A673 (cell line): ENCODE measurements around the gene COL5A1. TPM values are rescaled to one million over a fixed set of nuclear protein-coding genes. Genes with fewer than 3 reads are reported as not detected.

Experiments
- BruUV-seq: library from RNA; stranded (reverse); fragments of 400-500 nt; replicated peaks from 2 replicates; lab custom pipeline; 2021; lab: Mats Ljungman, UMichigan
- CTCF ChIA-PET: fragments of 300-600 bp; sonication (Branson Sonifier 250); formaldehyde crosslinking; loops from one replicate; lab custom pipeline; 2022; ENCODE audit warnings: antibody characterized with exemption; lab: Charles Lee
- POLR2A ChIA-PET: fragments of 300-600 bp; sonication (Branson Sonifier 250); formaldehyde crosslinking; loops from one replicate; lab custom pipeline; 2022; ENCODE audit warnings: antibody characterized with exemption; ENCODE audit not compliant: low non-redundant PET; lab: Charles Lee
- DNase-seq: peaks from one replicate; pipeline ENCODE4 v3.0.0-alpha.2; 2015; ENCODE audit warnings: low spot score
- H3K27ac ChIP-seq: fragments of 200-600 bp; sonication (generic); 2 replicates; pipeline ENCODE4 v1.5.1; 2016; ENCODE audit warnings: mixed run types, low read depth, mild to moderate bottlenecking, mixed read lengths, antibody characterized with exemption, low read length; ENCODE audit not compliant: poor library complexity, severe bottlenecking
- H3K27me3 ChIP-seq: fragments of 200-600 bp; sonication (generic); replicated peaks from 2 replicates; pipeline ENCODE4 v1.6.1; 2017; ENCODE audit warnings: mixed run types, low read depth, mild to moderate bottlenecking, mixed read lengths, antibody characterized with exemption, low read length; ENCODE audit not compliant: insufficient read depth, poor library complexity
- H3K36me3 ChIP-seq: fragments of 200-600 bp; sonication (generic); 2 replicates; pipeline ENCODE4 v1.6.1; 2016; ENCODE audit warnings: mixed run types, mild to moderate bottlenecking, mixed read lengths, antibody characterized with exemption, low read length; ENCODE audit not compliant: insufficient read depth, poor library complexity, severe bottlenecking
- H3K4me1 ChIP-seq: fragments of 200-600 bp; sonication (generic); 2 replicates; pipeline ENCODE4 v1.6.1; 2017; ENCODE audit warnings: mixed run types, mild to moderate bottlenecking, mixed read lengths, antibody characterized with exemption, low read length; ENCODE audit not compliant: insufficient read depth, poor library complexity, severe bottlenecking
- H3K4me3 ChIP-seq: fragments of 200-600 bp; sonication (generic); 2 replicates; pipeline ENCODE4 v1.5.1; 2016; ENCODE audit warnings: low read depth, mixed run types, mild to moderate bottlenecking, mixed read lengths, low read length; ENCODE audit not compliant: poor library complexity, severe bottlenecking
- H3K9me3 ChIP-seq: fragments of 200-600 bp; sonication (generic); 2 replicates; pipeline ENCODE4 v1.6.1; 2016; ENCODE audit warnings: mixed run types, low read depth, mild to moderate bottlenecking, mixed read lengths, antibody characterized with exemption, low read length; ENCODE audit not compliant: poor library complexity, severe bottlenecking
- CTCF ChIP-seq: fragments of 300-800, 200-600 bp; sonication (generic); conservative IDR thresholded peaks from 2 replicates; pipeline ENCODE4 v1.5.1; 2017; ENCODE audit warnings: low read depth, mild to moderate bottlenecking, antibody characterized with exemption, low read length, moderate library complexity, mixed read lengths
- EZH2 ChIP-seq: fragments of 200-600 bp; sonication (generic); IDR thresholded peaks from 2 replicates; pipeline ENCODE4 v1.6.1; 2017; ENCODE audit warnings: borderline replicate concordance, low read depth, mild to moderate bottlenecking, mixed read lengths, antibody characterized with exemption, low read length; ENCODE audit not compliant: poor library complexity, severe bottlenecking
- intact Hi-C: fragments of 100-400 bp; cut with micrococcal nuclease; formaldehyde crosslinking; loops from one replicate; pipeline ENCODE4 v1.10.0; 2022; ENCODE audit not compliant: unreplicated experiment
- total RNA-seq: library from RNA; stranded (reverse); gene quantifications from 2 replicates; pipeline ENCODE4 v1.2.3, GENCODE V29; 2021

The COL5A1 gene
- total RNA-seq, 1 experiment from 2014 or later: 33.6 TPM

- Histone ChIP-seq H3K27me3 (no peaks in the 10 kb centered on the region), H3K4me1 (no peaks in the 10 kb centered on the region), H3K27ac (no peak overlapping the region), H3K9me3 (no peaks in the 10 kb centered on the region), H3K36me3 (no peaks in the 10 kb centered on the region), H3K4me3 (no peak overlapping the region)
- ChIA-PET POLR2A (no interaction called here), CTCF (no interaction called here)
- DNase-seq: no peak
- no TSS peak for BruUV-seq
- no peak for TF ChIP-seq EZH2
- no peak for TF ChIP-seq CTCF
- intact Hi-C loops: no loop called here
These were observed 16.9 kb downstream of the COL5A1 start for GRCh38 chr9:134658378-134658955.

- H3K9me3 ChIP-seq: no peaks in the 10 kb centered on the region
- intact Hi-C loops: no loop called here
- no TSS peak for BruUV-seq
- no peak overlapping the region for H3K27ac ChIP-seq
- no peaks in the 10 kb centered on the region for H3K36me3 ChIP-seq
- no peak for TF ChIP-seq EZH2
- no peak for TF ChIP-seq CTCF
- POLR2A ChIA-PET: no interaction called here
- no peak for DNase-seq
- H3K4me1 ChIP-seq: no peaks in the 10 kb centered on the region
- no peaks in the 10 kb centered on the region for H3K27me3 ChIP-seq
- H3K4me3 ChIP-seq: no peak overlapping the region
- CTCF ChIA-PET: interaction anchor here (1.1 kb wide), 1 partner anchor 203 kb away, joined by 3 read pairs; no protein-coding TSS in a partner anchor
These were observed 18.1 kb downstream of the COL5A1 start for GRCh38 chr9:134659688-134660131.

GRCh38 chr9:134660407-134660806 is 18.8 kb downstream of the COL5A1 start:
- intact Hi-C loops: no loop called here
- no peak for TF ChIP-seq EZH2
- peak; percentile 58 for TF ChIP-seq CTCF
- no peaks in the 10 kb centered on the region for H3K9me3 ChIP-seq
- H3K27ac ChIP-seq: no peak overlapping the region
- no peak for DNase-seq
- CTCF ChIA-PET: interaction anchor here (1.1 kb wide), 1 partner anchor 204 kb away, joined by 3 read pairs; no protein-coding TSS in a partner anchor
- H3K36me3 ChIP-seq: no peaks in the 10 kb centered on the region
- H3K4me1 ChIP-seq: no peaks in the 10 kb centered on the region
- H3K4me3 ChIP-seq: no peak overlapping the region
- H3K27me3 ChIP-seq: no peaks in the 10 kb centered on the region
- no TSS peak for BruUV-seq
- POLR2A ChIA-PET: no interaction called here
